ENCODE data around the gene GTPBP6. TPM values are rescaled to one million over a fixed set of nuclear protein-coding genes. Genes with fewer than 3 reads are reported as not detected.

GTPBP6 gene
- total and polyA plus RNA-seq, 7 donors, result 48.1 to 63.4 (median 50.0) TPM

DNA sequence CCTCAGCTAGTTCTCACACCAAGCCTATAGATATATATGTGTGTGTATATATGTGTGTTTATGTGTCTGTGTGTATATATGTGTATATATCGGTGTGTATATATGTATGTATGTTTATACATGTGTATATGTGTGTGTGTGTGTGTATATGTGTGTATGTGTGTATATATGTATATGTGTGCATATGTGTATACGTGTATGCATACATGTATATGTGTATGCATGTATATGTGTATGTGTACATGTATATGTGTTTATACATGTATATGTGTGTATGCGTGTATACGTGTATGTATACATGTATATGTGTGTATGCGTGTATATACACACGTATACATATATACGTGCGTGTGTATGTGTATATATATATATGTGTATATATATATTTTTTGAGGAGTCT lies 18.3 kb downstream of the GTPBP6 start:
- DNase-seq (no peak), ATAC-seq (no peak)
- H3K4me3 ChIP-seq, result no peak overlapping the region
- peaks cover 10 to 43% of the 10 kb centered on the region in 2 donors for H3K36me3 ChIP-seq (ENCODE audit: insufficient read depth in 1 of 2, low read depth in 1 of 2)
- intact Hi-C loops (cut with DNase I), result no loop called here
- H3K27ac ChIP-seq, result no peak overlapping the region
- TF ChIP-seq, protein P1, sequence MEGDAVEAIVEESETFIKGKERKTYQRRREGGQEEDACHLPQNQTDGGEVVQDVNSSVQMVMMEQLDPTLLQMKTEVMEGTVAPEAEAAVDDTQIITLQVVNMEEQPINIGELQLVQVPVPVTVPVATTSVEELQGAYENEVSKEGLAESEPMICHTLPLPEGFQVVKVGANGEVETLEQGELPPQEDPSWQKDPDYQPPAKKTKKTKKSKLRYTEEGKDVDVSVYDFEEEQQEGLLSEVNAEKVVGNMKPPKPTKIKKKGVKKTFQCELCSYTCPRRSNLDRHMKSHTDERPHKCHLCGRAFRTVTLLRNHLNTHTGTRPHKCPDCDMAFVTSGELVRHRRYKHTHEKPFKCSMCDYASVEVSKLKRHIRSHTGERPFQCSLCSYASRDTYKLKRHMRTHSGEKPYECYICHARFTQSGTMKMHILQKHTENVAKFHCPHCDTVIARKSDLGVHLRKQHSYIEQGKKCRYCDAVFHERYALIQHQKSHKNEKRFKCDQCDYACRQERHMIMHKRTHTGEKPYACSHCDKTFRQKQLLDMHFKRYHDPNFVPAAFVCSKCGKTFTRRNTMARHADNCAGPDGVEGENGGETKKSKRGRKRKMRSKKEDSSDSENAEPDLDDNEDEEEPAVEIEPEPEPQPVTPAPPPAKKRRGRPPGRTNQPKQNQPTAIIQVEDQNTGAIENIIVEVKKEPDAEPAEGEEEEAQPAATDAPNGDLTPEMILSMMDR (IDR thresholded peaks at IDR 0.05), result no peak
- H3K4me1 ChIP-seq, result no peaks in the 10 kb centered on the region
- no peaks in the 10 kb centered on the region for H3K9me3 ChIP-seq
- H3K27me3 ChIP-seq (ENCODE audit: insufficient read depth in 3 of 3, low read length in 2 of 3), result no peaks in the 10 kb centered on the region
- WGBS, 3 donors, result 91 to 99% (median 93%) methylated on average over 8 of the region's 8 CpGs

DNA sequence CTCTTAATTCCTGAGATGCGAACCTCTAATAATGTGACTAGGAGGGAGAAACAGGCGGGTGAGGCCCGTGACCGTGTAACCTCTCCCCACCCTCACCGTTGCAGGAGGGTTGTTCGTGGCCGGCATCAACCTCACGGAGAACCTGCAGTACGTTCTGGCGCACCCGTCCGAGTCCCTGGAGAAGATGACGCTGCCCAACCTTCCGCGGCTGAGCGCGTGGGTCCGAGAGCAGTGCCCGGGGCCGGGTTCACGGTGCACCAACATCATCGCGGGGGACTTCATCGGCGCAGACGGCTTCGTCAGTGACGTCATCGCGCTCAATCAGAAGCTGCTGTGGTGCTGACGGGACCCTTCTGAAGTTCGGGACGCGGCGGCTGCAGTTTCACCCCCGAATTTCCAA lies 19.6 kb downstream of the GTPBP6 start:
- 96 to 98% (median 98%) methylated on average over 36 of the region's 36 CpGs for WGBS, 3 donors
- DNase-seq (no peak), ATAC-seq (no peak)
- no peaks in the 10 kb centered on the region for H3K27me3 ChIP-seq (ENCODE audit: insufficient read depth in 3 of 3, low read length in 2 of 3)
- peaks cover 3 to 38% of the 10 kb centered on the region in 2 donors for H3K36me3 ChIP-seq (ENCODE audit: insufficient read depth in 1 of 2, low read depth in 1 of 2)
- intact Hi-C loops (cut with DNase I), result no loop called here
- no peak overlapping the region for H3K27ac ChIP-seq
- TF ChIP-seq, protein P1 (IDR thresholded peaks at IDR 0.05), result no peak
- no peaks in the 10 kb centered on the region for H3K4me1 ChIP-seq
- H3K4me3 ChIP-seq, result no peak overlapping the region
- H3K9me3 ChIP-seq, result no peaks in the 10 kb centered on the region

DNA sequence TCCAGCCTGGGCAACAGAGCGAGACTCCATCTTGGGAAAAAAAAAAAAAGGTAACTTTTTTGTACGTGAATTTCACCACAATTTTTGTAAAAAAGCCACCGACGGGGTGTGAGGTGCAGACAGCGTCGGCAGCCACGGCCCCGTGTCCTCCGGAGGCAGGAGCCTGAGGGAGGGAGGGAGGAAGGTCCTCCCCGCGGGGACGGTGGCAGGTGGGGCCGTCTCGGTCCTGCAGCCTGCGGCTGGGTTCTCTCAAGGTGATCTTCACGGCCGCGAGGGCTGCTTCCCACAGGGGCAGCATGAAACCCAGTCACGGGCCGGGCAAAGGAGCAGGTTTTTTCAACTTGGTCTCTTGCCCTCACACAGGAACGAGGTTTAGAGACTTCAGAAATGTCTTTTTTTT lies 23.5 kb downstream of the GTPBP6 start:
- H3K36me3 ChIP-seq (ENCODE audit: insufficient read depth in 1 of 2, low read depth in 1 of 2), result peaks cover 3 to 52% of the 10 kb centered on the region in 2 donors
- intact Hi-C loops (cut with DNase I), result no loop called here
- TF ChIP-seq, protein P1 (IDR thresholded peaks at IDR 0.05), result no peak
- ATAC-seq (no peak), DNase-seq (no peak)
- H3K9me3 ChIP-seq, result no peaks in the 10 kb centered on the region
- H3K27me3 ChIP-seq (ENCODE audit: insufficient read depth in 3 of 3, low read length in 2 of 3), result no peaks in the 10 kb centered on the region
- 94 to 97% (median 94%) methylated on average over 17 to 21 of the region's 21 CpGs for WGBS, 3 donors
- H3K27ac ChIP-seq, result no peak overlapping the region
- H3K4me1 ChIP-seq, result no peaks in the 10 kb centered on the region
- H3K4me3 ChIP-seq, result no peak overlapping the region

DNA sequence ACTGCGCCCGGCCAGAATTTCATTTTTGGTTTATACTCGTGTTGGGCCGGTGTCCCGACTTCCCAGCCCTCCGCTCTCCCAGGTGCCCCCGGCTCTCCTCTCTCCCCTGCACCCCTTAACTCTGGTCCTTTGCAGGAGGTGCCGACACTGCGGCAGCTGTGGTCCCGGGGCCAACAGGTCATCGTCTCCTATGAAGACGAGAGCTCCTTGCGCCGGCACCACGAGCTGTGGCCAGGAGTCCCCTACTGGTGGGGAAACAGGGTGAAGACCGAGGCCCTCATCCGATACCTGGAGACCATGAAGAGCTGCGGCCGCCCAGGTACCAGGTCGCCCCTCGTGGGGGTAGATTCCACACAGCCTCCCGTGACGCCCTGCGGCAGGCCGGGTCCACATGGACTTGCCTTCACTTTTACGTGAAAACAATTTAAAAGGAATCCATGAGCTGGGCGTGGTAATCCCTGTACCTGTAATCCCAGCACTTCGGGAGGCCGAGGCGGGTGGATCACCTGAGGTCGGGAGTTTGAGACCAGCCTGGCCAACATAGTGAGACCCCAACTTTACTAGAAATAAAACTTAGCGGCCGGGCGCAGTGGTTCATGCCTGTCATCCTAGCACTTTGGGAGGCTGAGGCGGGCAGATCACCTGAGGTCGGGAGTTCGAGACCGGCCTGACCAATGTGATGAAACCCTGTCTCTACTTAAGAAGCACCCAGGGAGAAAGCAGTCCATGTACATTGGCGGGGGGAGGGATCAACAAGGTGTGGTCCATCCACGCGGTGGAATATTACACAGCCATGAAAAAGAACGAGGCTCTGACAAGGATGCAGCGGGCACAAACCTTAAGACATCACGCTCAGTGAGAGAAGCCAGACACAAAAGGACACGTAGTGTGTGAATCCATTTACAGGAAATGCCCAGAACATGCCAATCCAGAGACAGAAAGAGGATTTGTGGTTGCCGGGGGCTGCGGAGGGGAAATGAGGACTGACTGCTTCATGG lies 25.4 kb downstream of the GTPBP6 start:
- Histone ChIP-seq H3K9me3 (no peaks in the 10 kb centered on the region), H3K27ac (no peak overlapping the region), H3K4me3 (no peak overlapping the region), H3K4me1 (no peaks in the 10 kb centered on the region), H3K36me3 (ENCODE audit: insufficient read depth in 1 of 2, low read depth in 1 of 2) (peaks cover 3 to 58% of the 10 kb centered on the region in 2 donors), H3K27me3 (ENCODE audit: insufficient read depth in 3 of 3, low read length in 2 of 3) (no peaks in the 10 kb centered on the region)
- TF ChIP-seq, protein P1 (IDR thresholded peaks at IDR 0.05), result no peak
- DNase-seq (no peak), ATAC-seq (no peak)
- intact Hi-C loops (cut with DNase I), result no loop called here
- WGBS, 3 donors, result 97 to 98% (median 98%) methylated on average over 47 of the region's 47 CpGs

Measured in psoas muscle (tissue), 8 donors.